H1 (cell line): ENCODE results near the gene TELO2. TPM values are rescaled to one million over a fixed set of nuclear protein-coding genes. Genes with fewer than 3 reads are reported as not detected.

Experiments
- polyA plus RNA-seq, 7 experiments: library from polyadenylated mRNA; depleted of rRNA in 3 of 7; stranded (reverse) in 5 of 7; unstranded in 2 of 7; fragments of >200 nt in 5 of 7; fragments of 200-250 nt in 2 of 7; gene quantifications; 1 replicate in 5 of 7; 2 replicates in 1 of 7; 4 replicates in 1 of 7; pipeline versions ENCODE4 v1.2.1 to v1.2.3, GENCODE V29; 2011 to 2013; ENCODE audit warnings: missing spikeins in 2 of 7, mixed read lengths in 2 of 7
- total RNA-seq: library from RNA; stranded (reverse); fragmentation: NEBNext Ultra II Directional; extraction: Animal tissue kit (Norgen Biotek cat#: 25700); gene quantifications from 2 replicates; pipeline ENCODE4 v1.2.1, GENCODE V29; 2021

The TELO2 gene
- total and polyA plus RNA-seq, 2 of the 8 experiments (the other 6 are each of a cell fraction or from before 2014, with no cell fraction given) = 39.3 to 64.8 TPM

Other genes with a start within 250 kb of the TELO2 start
- gene TPSD1, start 237.3 kb upstream of the TELO2 start, total RNA-seq = not detected in 2 replicates
- 0.26 and 0.61 TPM in 2 replicates for gene TPSD1, start 237.3 kb upstream of the TELO2 start, polyA plus RNA-seq (2011; rRNA removed)
- gene UBE2I, start 183.7 kb upstream of the TELO2 start, total RNA-seq = 268 and 272 TPM in 2 replicates
- 148 and 162 TPM in 2 replicates for gene UBE2I, start 183.7 kb upstream of the TELO2 start, polyA plus RNA-seq (2011; rRNA removed)
- 6.8 and 7.9 TPM in 2 replicates for gene BAIAP3, start 159.7 kb upstream of the TELO2 start, total RNA-seq
- gene BAIAP3, start 159.7 kb upstream of the TELO2 start, polyA plus RNA-seq (2011; rRNA removed) = 2.9 and 6.3 TPM in 2 replicates
- gene TSR3, start 141.5 kb upstream of the TELO2 start, total RNA-seq = 45.9 and 52.3 TPM in 2 replicates
- gene TSR3, start 141.5 kb upstream of the TELO2 start, polyA plus RNA-seq (2011; rRNA removed) = 43.1 and 66.0 TPM in 2 replicates
- 25.2 and 26.2 TPM in 2 replicates for gene GNPTG, start 141.4 kb upstream of the TELO2 start, total RNA-seq
- gene GNPTG, start 141.4 kb upstream of the TELO2 start, polyA plus RNA-seq (2011; rRNA removed) = 51.2 and 73.3 TPM in 2 replicates
- 31.8 and 32.1 TPM in 2 replicates for gene UNKL, start 78.7 kb upstream of the TELO2 start, total RNA-seq
- 25.1 and 32.0 TPM in 2 replicates for gene UNKL, start 78.7 kb upstream of the TELO2 start, polyA plus RNA-seq (2011; rRNA removed)
- 13.4 and 14.9 TPM in 2 replicates for gene UQCC4, start 72.6 kb upstream of the TELO2 start, total RNA-seq
- 33.8 and 35.0 TPM in 2 replicates for gene UQCC4, start 72.6 kb upstream of the TELO2 start, polyA plus RNA-seq (2011; rRNA removed)
- gene PERCC1, start 62.3 kb upstream of the TELO2 start, total RNA-seq = not detected in 2 replicates
- gene PERCC1, start 62.3 kb upstream of the TELO2 start, polyA plus RNA-seq (2011; rRNA removed) = not detected in 2 replicates
- 0.88 and 1.3 TPM in 2 replicates for gene CCDC154, start 48.8 kb upstream of the TELO2 start, total RNA-seq
- 0.15 and 0.58 TPM in 2 replicates for gene CCDC154, start 48.8 kb upstream of the TELO2 start, polyA plus RNA-seq (2011; rRNA removed)
- 76.5 and 81.5 TPM in 2 replicates for gene CLCN7, start 18.3 kb upstream of the TELO2 start, total RNA-seq
- gene CLCN7, start 18.3 kb upstream of the TELO2 start, polyA plus RNA-seq (2011; rRNA removed) = 38.6 and 79.6 TPM in 2 replicates
- not detected in 2 replicates for gene PTX4, start 4.4 kb upstream of the TELO2 start, total RNA-seq
- not detected in 2 replicates for gene PTX4, start 4.4 kb upstream of the TELO2 start, polyA plus RNA-seq (2011; rRNA removed)
- not detected in 2 replicates for gene TMEM204, start 40.3 kb downstream of the TELO2 start, total RNA-seq
- gene TMEM204, start 40.3 kb downstream of the TELO2 start, polyA plus RNA-seq (2011; rRNA removed) = 0.03 TPM in 1 of 2 replicates, not detected in the other
- gene IFT140, start 118.7 kb downstream of the TELO2 start, total RNA-seq = 20.6 and 20.9 TPM in 2 replicates
- 9.7 and 16.1 TPM in 2 replicates for gene IFT140, start 118.7 kb downstream of the TELO2 start, polyA plus RNA-seq (2011; rRNA removed)
- 23.2 and 26.2 TPM in 2 replicates for gene CRAMP1, start 119.0 kb downstream of the TELO2 start, total RNA-seq
- gene CRAMP1, start 119.0 kb downstream of the TELO2 start, polyA plus RNA-seq (2011; rRNA removed) = 19.2 and 31.0 TPM in 2 replicates
- 197 and 199 TPM in 2 replicates for gene JPT2, start 184.9 kb downstream of the TELO2 start, total RNA-seq
- 67.6 and 70.8 TPM in 2 replicates for gene JPT2, start 184.9 kb downstream of the TELO2 start, polyA plus RNA-seq (2011; rRNA removed)
- 41.4 and 43.4 TPM in 2 replicates for gene MAPK8IP3, start 212.8 kb downstream of the TELO2 start, total RNA-seq
- gene MAPK8IP3, start 212.8 kb downstream of the TELO2 start, polyA plus RNA-seq (2011; rRNA removed) = 16.9 and 27.9 TPM in 2 replicates